Measurements from ENCODE around the gene DPEP3.
"Not testable (repeated sequence)": the region's sequence is repeated elsewhere in the genome, so short reads cannot be mapped to it uniquely, and the experiment has no call there.

The DPEP3 gene, protein sequence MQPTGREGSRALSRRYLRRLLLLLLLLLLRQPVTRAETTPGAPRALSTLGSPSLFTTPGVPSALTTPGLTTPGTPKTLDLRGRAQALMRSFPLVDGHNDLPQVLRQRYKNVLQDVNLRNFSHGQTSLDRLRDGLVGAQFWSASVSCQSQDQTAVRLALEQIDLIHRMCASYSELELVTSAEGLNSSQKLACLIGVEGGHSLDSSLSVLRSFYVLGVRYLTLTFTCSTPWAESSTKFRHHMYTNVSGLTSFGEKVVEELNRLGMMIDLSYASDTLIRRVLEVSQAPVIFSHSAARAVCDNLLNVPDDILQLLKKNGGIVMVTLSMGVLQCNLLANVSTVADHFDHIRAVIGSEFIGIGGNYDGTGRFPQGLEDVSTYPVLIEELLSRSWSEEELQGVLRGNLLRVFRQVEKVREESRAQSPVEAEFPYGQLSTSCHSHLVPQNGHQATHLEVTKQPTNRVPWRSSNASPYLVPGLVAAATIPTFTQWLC

DNA sequence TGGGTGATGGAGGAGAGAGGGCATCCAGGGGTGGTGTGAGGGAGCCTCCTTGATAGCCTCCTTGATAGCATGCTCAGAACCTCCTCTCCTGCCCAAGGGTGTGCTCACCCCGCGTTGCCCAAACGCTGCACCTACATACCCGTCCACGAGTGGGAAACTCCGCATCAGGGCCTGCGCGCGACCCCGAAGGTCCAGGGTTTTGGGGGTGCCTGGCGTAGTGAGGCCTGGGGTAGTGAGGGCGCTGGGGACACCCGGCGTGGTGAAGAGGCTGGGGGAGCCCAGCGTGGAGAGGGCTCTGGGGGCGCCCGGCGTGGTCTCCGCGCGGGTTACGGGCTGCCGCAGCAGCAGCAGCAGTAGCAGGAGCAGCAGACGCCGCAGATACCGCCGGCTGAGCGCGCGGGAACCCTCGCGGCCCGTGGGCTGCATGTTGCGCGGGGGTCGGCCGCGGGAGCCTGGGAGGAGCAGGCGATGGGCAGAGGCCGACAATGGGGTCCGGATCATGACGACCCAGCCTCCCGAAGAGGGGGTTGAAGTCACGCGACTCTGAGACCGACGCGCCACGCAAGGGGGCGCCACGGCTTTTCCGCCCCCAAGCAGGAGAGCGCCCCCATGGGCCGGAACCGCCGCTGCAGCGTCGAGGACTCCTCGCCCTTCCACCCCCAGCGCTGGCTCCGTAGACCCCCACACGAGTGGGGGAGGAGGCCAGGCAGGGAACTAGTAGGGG lies at the start of gene DPEP3:
TSS of gene DPEP3 (minus strand) at position 545 of the 724 bp plus-strand sequence. CDS start at position 426, 119 bp downstream.
- peak in 1 of 3 donors; percentile 17 for DNase-seq

DNA sequence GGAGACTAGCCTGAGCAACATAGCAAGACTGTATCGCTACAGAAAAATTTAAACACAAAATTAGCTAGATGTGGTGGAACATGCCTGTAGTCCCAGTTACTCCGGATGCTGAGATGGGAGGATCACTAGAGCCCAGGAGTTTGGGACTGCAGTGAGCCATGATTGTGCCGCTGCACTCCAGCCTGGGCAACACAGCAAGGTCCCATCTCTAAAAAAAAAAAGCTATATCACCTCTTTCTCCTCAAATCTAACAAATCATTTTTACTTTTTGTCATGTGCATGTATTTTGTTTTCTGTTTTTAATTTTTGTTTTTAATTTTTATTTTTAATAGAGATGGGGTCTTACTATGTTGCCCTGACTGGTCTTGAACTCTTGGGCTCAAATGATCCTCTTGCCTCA lies 48.7 kb upstream of the DPEP3 start:
- DNase-seq, result no peak

DNA sequence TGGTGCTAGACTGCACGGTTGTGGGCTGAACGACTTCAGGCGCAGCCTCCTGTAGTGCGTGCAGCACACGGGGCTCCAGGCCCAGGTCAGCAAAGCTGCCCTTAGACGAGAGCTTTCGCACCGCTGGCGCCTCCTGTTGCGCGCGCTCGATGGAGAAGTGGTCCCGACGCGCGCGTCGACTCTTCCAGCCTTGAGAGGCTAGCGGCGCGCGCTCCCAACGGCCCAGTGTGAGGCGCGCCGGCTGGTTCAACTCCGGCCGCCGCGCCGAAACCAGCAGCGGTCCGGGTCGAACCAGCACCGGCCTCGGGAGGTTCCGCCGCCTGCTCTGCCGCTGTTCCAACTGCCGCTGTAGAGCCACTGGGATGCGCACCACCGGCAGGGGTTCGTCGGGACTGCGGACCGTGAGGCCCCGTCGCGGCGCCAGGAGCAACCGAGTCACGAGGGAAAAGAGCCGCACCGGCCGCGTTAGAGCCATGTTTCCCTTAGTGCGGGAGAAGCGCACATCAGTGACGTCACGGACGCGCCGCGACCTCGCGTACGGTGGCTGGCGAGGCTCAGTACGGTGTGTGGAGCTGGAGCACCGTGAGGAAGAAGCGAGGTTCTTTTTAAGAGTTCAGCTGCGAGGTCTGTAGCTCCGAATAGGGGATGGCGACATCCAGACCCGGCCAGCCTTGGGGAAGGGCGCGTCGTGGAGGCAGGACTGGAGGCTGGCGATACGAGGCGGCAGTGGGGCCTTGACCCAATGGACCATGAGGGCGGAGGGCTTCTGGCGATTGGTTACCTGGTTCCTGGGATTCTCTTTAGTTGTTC lies 42.6 kb upstream of the DPEP3 start, which contains the start of the genes DDX28 and DUS2:
TSS of gene DDX28 (minus strand) at position 505 of the 810 bp plus-strand sequence. CDS start at position 475, 30 bp downstream.
TSS of gene DUS2 (plus strand) at position 557 of the 810 bp plus-strand sequence. CDS start 14,740 bp downstream, outside the sequence.
- DNase-seq, result peak; percentile 96 to 97 (median 96)

DNA sequence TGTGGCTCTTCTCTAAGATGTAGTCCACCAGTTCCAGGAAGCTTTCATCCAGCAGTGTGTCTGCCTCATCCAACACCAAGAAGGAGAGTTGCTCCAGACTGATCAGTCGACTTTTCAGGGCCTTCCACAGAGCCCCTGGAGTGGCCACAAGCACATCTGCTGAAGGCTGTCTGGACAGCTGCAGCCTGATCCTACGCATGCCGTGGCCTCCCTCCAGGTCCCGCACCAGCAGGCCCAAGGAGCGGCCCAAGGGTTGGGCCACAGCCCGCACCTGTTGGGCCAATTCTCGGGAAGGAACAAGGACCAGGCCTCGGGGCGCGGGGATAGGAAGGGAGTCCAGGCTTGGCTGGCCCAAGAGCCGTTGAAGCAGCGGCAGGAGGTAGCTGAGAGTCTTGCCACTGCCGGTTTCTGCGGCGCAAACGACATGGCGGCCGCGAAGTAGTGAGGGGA lies 42.0 kb upstream of the DPEP3 start:
- no peak for DNase-seq

DNA sequence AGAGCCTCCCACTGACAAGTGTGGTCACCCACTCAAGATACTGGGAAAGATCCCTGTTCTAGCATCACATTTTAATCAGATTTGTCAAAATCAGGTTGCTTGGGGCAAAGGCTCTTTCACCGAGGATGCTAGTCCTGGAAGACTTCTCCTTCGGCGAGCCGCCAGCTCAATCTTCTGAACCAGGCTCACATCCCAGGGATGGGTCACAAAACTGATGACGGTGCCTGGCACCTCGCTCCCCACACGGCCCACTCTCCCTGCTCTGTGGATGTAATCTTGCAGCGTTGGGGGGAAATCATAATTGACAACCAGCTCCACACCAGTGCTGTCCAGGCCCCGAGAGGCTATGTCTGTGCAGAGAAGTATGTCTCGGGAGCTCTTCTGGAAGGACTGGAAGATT lies 41.2 kb upstream of the DPEP3 start:
- DNase-seq, result no peak

DNA sequence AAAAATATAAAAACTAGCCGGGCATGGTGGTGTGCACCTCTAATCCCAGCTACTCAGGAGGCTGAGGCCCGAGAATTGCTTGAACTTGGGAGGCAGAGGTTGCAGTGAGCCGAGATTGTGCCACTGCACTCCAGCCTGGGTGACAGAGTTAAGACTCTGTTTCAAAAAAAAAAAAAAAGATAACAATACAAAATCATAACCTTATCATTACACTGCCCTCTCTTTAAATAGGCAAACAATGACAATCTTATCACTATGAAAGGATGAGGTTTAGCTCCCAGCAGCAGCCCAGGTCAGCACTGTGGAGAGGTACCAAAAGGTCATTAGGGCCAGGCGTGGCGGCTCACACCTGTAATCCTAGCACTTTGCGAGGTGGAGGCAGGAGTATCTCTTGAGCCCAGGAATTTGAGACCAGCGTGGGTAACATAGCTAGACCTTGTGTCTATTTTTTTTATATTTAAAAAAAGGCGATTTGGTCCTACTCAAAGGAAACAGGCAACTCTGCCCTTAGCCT lies 38.9 kb upstream of the DPEP3 start:
- no peak for DNase-seq

DNA sequence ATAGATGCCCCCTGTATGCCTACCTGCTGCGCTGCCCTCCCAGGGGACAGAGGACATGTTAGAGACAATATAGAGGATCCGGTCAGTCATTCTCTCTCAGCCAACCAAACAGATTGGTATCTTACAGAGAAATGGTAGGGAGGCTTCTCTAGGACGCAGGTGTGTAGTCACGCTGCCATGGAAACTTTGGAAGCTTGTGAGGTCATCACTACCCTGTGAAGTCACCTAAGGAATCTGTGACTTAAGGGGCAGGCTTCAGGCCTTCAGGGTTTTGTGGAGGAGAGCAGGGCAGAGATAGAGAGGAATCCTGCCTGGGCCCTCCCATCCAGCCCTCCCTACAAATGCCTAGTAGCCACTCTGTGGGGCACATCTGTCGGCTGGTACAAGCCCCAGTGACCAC lies 35.4 kb upstream of the DPEP3 start, which contains the start of gene DPEP2NB:
TSS of gene DPEP2NB (minus strand) at position 231 of the 400 bp plus-strand sequence. CDS start at position 90, 141 bp downstream.
- DNase-seq, result no peak

DNA sequence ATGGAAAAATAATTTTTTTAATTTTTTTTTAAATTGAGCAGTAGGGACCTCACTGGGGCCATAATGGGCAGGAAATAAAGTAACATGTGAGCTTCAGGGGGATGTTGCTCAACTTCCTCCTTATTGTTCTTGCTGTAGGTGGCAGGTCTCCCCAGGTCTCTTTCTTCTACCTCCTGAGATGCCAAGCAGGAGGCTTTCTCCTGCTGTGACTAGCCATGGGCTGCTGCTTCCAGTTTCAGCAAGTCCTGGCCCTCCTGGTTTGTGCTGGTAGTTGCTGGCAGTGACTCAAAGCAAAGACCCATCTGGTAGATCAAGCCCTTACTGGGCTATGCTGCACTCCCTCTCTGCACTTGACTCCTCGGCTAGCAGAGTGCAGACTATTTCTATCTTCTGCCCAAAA lies 33.1 kb upstream of the DPEP3 start:
- no peak for DNase-seq

DNA sequence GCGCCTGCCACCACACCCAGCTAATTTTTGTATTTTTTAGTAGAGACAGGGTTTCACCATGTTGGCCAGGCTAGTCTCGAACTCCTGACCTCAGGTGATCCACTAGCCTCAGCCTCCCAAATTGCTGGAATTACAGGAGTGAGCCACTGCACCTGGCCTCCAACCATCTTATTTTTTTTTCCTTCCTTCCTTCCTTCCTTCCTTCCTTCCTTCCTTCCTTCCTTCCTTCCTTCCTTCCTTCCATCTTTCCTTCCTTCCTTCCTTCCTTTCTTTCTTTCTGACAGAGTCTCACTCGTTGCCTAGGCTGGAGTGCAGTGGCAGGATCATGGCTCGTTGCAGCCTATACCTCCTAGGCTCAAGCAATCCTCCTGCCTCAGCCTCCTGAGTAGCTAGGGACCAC lies 29.6 kb upstream of the DPEP3 start:
- DNase-seq, result not testable (repeated sequence)

DNA sequence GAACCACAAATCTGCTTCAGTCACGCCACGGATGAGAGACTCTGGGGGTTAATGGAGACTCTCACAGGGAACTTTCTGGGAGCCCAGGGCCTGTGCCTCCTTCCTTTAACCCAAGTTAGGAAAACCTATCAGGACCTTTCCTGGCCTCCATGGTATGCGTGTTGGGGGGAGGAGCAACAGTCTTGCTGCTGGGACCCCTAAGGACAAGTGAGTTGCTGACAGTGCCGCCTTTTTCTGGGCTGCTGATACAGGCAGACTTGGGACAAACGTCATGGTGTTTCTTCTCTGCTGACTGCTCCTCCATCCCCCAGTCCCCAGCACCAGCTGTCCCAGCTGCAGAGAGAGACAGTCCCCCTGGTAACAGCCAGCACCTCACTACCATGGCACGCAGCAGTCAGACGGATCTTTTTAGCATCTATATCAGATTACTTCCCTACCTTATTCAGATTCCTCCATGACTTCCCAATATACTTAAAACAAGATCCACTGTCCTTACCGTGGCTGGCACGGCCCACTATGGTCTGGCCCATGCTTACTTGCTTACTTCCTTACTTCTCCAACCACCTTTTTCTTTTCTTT lies 28.9 kb upstream of the DPEP3 start:
- no peak for DNase-seq

DNA sequence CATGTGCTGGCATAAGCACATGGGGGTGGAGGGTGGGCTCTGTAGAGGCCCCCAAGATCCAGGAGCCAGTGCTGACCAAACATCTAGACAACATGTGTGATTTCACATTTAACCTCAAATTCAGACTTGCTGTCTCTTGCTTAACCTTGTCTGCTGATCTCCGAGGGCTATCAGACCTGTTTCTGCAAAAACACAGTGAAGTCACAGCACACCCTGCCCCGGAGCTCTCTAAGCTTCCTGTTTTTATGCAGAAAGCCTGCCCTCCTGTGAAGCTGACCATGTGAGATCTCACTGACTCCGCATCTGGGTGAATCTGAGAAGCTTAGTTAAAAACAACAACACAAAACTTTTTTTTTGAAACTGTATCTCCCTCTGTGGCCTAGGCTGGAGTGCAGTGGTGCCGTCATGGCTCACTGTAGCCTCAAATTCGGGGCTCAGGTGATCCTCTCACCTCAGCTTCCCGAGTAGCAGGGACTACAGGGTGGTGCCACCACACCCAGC lies 25.5 kb upstream of the DPEP3 start:
- peak; percentile 84 to 87 (median 85) for DNase-seq

DNA sequence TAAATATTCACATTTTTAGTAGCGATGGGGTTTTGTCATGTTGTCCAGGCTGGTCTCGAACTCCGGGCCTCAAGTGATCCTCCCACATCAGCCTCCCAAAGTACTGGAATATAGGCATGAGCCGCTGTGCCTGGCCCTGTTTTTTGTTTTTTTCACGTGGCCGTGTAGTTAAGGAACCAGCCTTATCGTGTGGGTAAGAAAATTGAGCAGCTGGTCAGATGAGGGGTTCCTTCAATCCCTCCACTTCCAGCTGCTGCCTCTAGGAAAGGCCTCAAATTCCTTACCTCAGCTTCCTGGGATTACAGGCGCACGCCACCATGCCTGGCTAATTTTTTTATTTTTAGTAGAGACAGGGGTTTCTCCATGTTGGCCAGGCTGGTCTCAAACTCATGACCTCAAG lies 24.9 kb upstream of the DPEP3 start:
- no peak for DNase-seq

DNA sequence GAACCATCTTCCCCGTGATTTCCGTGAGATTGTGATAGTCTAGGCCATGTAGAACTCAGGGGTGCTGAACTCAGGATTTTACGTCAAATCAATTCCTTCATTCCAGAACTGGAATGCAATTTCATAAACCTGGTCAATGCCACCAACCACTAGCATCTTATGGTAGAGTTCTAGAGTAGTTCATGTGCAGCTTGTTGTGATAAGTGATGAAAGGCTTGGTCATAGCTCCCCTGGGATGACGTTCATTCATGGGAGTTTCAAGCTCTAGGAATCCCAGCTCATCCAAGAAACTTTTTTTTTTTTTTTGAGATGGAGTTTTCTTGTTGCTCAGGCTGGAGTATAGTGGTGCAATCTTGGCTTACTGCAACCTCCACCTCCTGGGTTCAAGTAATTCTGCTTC lies 22.7 kb upstream of the DPEP3 start:
- no peak for DNase-seq

DNA sequence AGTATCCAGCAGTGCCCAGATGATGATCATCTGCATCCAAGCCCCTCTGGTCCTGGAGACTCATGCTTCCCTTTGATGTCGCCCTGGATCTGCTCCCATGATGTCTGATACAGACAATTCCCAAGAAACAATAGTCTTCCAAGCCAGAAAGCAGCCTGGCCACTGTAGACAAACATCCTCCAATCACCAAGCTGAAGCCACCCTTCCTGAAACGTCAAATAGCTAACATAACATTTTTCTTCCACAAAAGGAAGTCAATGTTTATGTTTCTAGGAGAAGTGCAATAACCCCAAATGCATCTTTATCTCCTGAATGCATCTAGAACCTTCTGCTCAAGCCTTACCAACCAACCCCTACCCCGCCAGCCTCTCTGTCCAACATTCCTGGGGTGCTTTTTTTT lies 20.2 kb upstream of the DPEP3 start:
- no peak for DNase-seq

DNA sequence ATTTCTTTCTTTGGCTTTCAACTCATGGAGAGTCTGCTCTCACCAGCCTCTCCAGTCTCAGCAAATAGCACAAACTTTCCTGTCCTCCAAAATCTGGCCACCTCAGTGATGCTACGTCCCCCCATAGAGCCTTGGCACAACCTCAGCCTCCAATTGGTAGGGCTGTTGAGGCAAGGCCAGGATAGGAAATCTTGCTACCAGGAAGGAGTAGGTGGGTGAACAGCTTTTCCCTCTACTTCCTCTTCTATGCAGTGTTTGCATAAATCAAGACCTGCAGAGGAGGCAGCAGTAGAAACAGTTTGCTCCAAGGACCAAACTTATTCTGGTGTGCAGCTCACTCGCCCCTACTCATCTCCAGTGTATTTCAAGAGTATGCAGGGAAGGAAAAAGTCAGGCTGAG lies 19.7 kb upstream of the DPEP3 start:
- DNase-seq, result peak; percentile 55 to 60 (median 57)

DNA sequence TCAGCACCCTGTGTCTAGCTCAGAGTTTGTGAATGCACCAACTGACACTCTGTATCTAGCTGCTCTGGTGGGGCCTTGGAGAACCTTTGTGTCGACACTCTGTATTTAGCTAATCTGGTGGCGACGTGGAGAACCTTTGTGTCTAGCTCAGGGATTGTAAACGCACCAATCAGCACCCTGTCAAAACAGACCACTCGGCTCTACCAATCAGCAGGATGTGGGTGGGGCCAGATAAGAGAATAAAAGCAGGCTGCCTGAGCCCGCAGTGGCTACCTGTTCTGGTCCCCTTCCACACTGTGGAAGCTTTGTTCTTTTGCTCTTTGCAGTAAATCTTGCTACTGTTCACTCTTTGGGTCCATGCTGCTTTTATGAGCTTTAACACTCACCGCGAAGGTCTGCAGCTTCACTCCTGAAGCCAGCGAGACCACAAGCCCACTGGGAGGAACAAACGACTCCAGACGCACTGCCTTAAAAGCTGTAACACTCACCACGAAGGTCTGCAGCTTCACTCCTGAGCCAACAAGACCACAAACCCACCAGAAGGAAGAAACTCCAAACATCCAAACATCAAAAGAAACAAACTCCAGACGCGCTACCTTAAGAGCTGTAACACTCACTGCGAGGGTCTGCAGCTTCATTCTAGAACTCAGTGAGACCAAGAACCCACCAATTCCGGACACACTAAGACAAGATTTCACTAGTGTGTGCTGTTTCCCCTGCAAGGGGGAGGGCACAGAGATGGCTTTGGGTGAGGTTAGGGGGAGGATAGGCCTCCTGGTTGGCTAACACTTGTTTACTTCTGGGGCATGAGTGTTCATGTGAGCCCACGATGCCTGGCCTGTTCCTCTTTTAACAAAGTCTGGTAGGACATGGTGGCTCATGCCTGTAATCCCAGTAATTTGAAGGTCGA lies 18.7 kb upstream of the DPEP3 start, which contains the start of gene DPEP2:
TSS of gene DPEP2 (minus strand) at position 706 of the 910 bp plus-strand sequence. CDS start 6,272 bp downstream, outside the sequence.
- peak; percentile 80 to 84 (median 84) for DNase-seq

DNA sequence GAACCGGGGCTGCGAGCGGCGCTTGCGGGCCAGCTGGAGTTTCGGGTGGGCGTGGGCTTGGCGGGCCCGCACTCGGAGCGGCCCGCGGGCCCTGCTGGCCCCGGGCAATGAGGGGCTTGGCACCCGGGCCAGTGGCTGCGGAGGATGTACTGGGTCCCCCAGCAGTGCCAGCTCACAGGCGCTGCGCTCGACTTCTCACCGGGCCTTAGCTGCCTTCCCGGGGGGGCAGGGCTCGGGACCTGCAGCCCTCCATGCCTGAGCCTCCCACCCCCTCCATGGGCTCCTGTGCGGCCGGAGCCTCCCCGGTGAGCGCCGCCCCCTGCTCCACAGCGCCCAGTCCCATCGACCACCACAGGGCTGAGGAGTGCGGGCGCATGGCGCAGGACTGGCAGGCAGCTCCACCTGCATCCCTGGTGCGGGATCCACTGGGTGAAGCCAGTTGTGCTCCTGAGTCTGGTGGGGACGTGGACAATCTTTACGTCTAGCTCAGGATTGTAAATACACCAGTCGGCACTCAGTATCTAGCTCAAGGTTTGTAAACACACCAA lies 18.0 kb upstream of the DPEP3 start:
- DNase-seq, result not testable (repeated sequence)

DNA sequence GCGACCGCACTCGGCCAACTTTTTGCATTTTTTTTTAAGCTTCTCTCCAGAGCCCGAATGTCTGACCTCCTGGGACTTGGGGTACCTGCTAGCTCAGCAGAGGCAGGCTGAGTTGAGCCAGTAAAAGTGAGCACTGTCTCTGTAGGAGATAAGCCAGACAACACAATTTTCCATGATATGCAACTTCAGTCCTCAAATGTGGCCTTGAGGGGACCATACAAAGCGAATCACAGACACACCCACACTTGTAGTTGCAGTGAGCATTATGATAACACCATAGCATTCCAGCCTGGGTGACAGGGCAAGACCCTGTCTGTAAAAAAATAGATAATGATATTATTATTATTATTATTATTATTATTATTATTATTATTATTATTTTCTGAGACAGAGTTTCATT lies 16.4 kb upstream of the DPEP3 start:
- no peak for DNase-seq

DNA sequence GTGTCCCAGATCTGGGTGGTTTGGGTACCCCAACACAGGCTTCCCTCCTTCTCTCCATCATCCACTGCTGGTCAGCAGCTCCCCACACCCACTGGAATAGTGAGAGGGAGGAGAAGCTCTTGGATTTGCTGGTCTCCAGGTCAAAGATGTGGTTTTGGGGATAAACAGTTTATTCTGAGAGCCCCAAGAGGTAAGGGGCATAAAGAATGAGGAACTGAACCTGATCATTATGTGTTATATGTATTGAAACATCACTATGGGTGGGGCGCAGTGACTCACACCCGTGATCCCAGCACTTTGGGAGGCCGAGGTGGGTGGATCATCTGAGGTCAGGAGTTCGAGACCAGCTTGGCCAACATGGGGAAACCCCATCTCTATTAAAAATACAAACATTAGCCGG lies 15.1 kb upstream of the DPEP3 start:
- DNase-seq, result peak; percentile 55 to 65 (median 58)

DNA sequence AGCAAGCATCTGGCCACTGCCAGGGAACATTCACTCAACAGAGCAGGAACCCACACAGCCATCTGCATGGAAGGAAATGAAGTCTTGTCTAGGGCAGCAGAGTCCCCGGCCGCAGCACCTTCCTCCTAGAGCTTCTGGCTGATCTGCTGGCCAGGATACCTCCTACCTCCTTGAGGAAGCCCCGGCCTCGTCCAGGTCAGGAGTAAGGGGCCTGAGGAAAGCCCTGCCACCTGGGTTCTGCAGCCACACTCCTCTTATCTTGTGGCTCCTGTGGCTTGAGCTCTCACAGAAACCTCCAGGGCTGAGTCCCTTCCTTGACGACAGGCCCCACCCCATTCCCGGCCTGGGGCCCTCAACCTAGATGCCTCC lies 13.7 kb upstream of the DPEP3 start:
- DNase-seq, result not testable (repeated sequence)

All from suppressor macrophage treated with lipopolysaccharide for 1 hour (primary cell).